Measurements from ENCODE around the gene TUBB.
A peak's percentile ranks its signal among the peaks of the same experiment; 100 is the strongest.

TUBB gene

GRCh38 chr6:30768634-30769087 lies 48.5 kb downstream of the TUBB start:
- Mint-ChIP-seq H3K4me1 (peaks cover 75% of the 10 kb centered on the region), H3K27ac (peak overlapping the region; percentile 95), H3K36me3 (peaks cover 27% of the 10 kb centered on the region), H3K9me3 (no peaks in the 10 kb centered on the region), H3K4me3 (peak overlapping the region; percentile 66)
- peak; percentile 37 for ATAC-seq
- DNase-seq (ENCODE audit: low spot score in 2 of 2) = no peak

GRCh38 chr6:30769088-30769852 lies 49.1 kb downstream of the TUBB start:
- H3K4me1 Mint-ChIP-seq = peaks cover 69% of the 10 kb centered on the region
- DNase-seq (ENCODE audit: low spot score in 2 of 2) = peak; percentile 41 to 84
- ATAC-seq = peak; percentile 80
- peak overlapping the region; percentile 66 for H3K4me3 Mint-ChIP-seq
- H3K36me3 Mint-ChIP-seq = peaks cover 27% of the 10 kb centered on the region
- peak overlapping the region; percentile 95 for H3K27ac Mint-ChIP-seq
- H3K9me3 Mint-ChIP-seq = no peaks in the 10 kb centered on the region

DNA sequence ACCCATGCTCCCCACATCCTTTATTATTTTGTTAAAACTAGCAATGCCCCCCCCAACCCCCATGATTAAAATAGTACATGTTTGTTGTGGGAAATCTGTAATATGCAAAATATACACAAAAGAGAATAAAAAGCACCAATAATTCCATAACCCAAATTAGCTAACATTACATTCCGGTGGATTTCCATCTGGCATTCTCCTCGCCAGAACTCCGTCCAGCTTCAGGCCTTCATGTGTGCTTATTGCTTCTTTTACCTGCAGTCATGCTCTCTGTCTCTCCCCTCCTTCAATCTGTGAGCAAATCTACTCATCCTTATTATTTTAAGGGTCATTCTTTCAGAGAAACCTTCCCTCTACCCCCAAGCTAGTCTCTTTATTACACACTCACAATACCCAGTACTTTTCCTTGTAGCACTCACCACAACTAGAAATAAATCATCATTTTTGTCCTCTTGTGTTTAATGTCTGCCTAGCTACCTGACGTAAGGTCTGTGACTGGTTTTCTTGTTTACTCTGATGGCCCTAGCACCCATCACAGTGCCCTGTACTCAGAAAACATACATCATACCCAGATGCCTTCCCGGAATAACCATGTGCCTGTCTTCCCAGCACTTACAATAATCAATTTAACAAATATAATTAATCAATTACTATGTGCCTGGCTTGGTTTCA lies 49.8 kb downstream of the TUBB start:
- peaks cover 66% of the 10 kb centered on the region for H3K4me1 Mint-ChIP-seq
- H3K36me3 Mint-ChIP-seq = peaks cover 27% of the 10 kb centered on the region
- peak; percentile 80 for ATAC-seq
- peak in 1 of 2 donors; percentile 60 for DNase-seq (ENCODE audit: low spot score in 2 of 2)
- peak overlapping the region; percentile 95 for H3K27ac Mint-ChIP-seq
- peak overlapping the region; percentile 66 for H3K4me3 Mint-ChIP-seq
- no peaks in the 10 kb centered on the region for H3K9me3 Mint-ChIP-seq

- no peak overlapping the region for H3K4me3 Mint-ChIP-seq
- DNase-seq (ENCODE audit: low spot score in 2 of 2) = no peak
- peaks cover 66% of the 10 kb centered on the region for H3K4me1 Mint-ChIP-seq
- H3K36me3 Mint-ChIP-seq = peaks cover 27% of the 10 kb centered on the region
- H3K27ac Mint-ChIP-seq = peak overlapping the region; percentile 95
- no peak for ATAC-seq
- no peaks in the 10 kb centered on the region for H3K9me3 Mint-ChIP-seq
Observed at GRCh38 chr6:30770592-30770991, 50.4 kb downstream of the TUBB start.

DNA sequence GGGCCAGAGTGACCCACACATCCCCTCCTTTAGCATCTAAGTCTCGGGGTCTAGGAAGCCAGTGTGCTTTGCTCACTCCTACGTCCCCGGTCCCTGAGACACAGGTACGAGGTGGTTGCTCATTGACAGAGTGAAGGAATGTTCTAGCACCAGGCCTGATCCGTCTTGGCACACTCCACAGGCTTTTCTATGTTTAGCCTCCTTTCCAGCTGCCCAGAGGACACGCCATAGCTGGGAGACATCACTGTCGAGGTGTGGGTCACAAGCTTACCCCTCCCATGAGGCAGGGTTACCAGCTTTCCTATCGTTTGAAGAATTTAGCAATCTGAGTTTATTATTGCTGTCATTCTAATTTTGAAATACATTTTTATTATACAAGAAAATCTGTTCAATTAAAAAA lies 54.5 kb downstream of the TUBB start:
- H3K36me3 Mint-ChIP-seq = peaks cover 7% of the 10 kb centered on the region
- H3K4me1 Mint-ChIP-seq = peaks cover 52% of the 10 kb centered on the region
- H3K4me3 Mint-ChIP-seq = no peak overlapping the region
- DNase-seq (ENCODE audit: low spot score in 2 of 2) = no peak
- no peak overlapping the region for H3K27ac Mint-ChIP-seq
- no peak for ATAC-seq
- no peaks in the 10 kb centered on the region for H3K9me3 Mint-ChIP-seq
